Panc1 (cell line): ENCODE measurements around the gene METTL23. TPM values are rescaled to one million over a fixed set of nuclear protein-coding genes. Genes with fewer than 3 reads are reported as not detected.

Experiments
- ATAC-seq: fragments of 200-7000 bp; cut with Tn5 transposase; 2 replicates; pipeline ENCODE4 v1.9.1; 2020; ENCODE audit warnings: mild to moderate bottlenecking, moderate library complexity
- Bru-seq: library from RNA; stranded (reverse); fragments of 400-500 nt; gene quantifications from one replicate; lab custom pipeline; 2021; lab: Mats Ljungman, UMichigan
- BruChase-seq, 2 experiments: library from RNA; stranded (reverse); fragments of 400-500 nt; gene quantifications; one replicate each; lab custom pipeline; 2021; lab: Mats Ljungman, UMichigan
- BruUV-seq: library from RNA; stranded (reverse); fragments of 400-500 nt; replicated peaks from 2 replicates; lab custom pipeline; 2021; lab: Mats Ljungman, UMichigan
- CTCF ChIA-PET: fragments of 300-600 bp; sonication (Branson Sonifier 250); formaldehyde crosslinking; loops from one replicate; lab custom pipeline; 2022; ENCODE audit warnings: antibody characterized with exemption; lab: Charles Lee
- POLR2A ChIA-PET: fragments of 300-600 bp; sonication (Branson Sonifier 250); formaldehyde crosslinking; loops from one replicate; lab custom pipeline; 2022; ENCODE audit warnings: antibody characterized with exemption; lab: Charles Lee
- DNase-seq: peaks from one replicate; pipeline ENCODE4 v3.0.0-alpha.2; 2010; ENCODE audit warnings: low read depth, low spot score
- H3K27ac ChIP-seq: 2 replicates; pipeline ENCODE4 v1.5.1; 2011; ENCODE audit warnings: mild to moderate bottlenecking, low read length, inconsistent platforms
- H3K27me3 ChIP-seq: fragments of 200-500 bp; sonication (Bioruptor generic); 2 replicates; pipeline ENCODE4 v1.6.0; 2014; ENCODE audit warnings: low read length, inconsistent platforms; ENCODE audit not compliant: control insufficient read depth, insufficient read depth
- H3K36me3 ChIP-seq: fragments of 200-500 bp; sonication (Bioruptor generic); 2 replicates; pipeline ENCODE4 v1.5.1; 2014; ENCODE audit warnings: inconsistent platforms, mild to moderate bottlenecking, low read length, moderate library complexity; ENCODE audit not compliant: control insufficient read depth, insufficient read depth
- H3K4me1 ChIP-seq: 2 replicates; pipeline ENCODE4 v1.5.1; 2011; ENCODE audit warnings: inconsistent platforms, mild to moderate bottlenecking, low read length, moderate library complexity; ENCODE audit not compliant: control insufficient read depth, insufficient read depth
- H3K4me3 ChIP-seq, 2 experiments: 2 replicates each; pipeline ENCODE4 v1.5.1; 2011 to 2012; ENCODE audit warnings: low read depth in 2 of 2, low read length in 2 of 2, mild to moderate bottlenecking in 2 of 2, inconsistent platforms in 1 of 2, moderate library complexity in 1 of 2
- H3K9me3 ChIP-seq: fragments of 200-500 bp; sonication (Bioruptor generic); 2 replicates; pipeline ENCODE4 v1.5.1; 2014; ENCODE audit warnings: low read depth, mild to moderate bottlenecking, inconsistent platforms, low read length, moderate library complexity; ENCODE audit not compliant: control insufficient read depth, insufficient read depth
- CTCF ChIP-seq: fragments of 450-650 bp; IDR thresholded peaks from 2 replicates; pipeline ENCODE4 v1.5.1; 2017; ENCODE audit warnings: mild to moderate bottlenecking
- POLR2AphosphoS5 ChIP-seq: IDR thresholded peaks from 2 replicates; pipeline ENCODE4 v1.6.1; 2012; ENCODE audit warnings: mild to moderate bottlenecking, low read depth, low read length, moderate library complexity
- REST ChIP-seq, 2 experiments: IDR thresholded peaks; 2 replicates each; pipeline ENCODE4 v1.6.1; 2011 to 2012; ENCODE audit warnings: low read depth in 2 of 2, control low read depth in 1 of 2, low read length in 1 of 2, mild to moderate bottlenecking in 1 of 2, moderate library complexity in 1 of 2; ENCODE audit not compliant: insufficient read depth in 1 of 2
- SIN3A ChIP-seq: IDR thresholded peaks from 2 replicates; pipeline ENCODE4 v1.6.1; 2012; ENCODE audit warnings: low read depth, mild to moderate bottlenecking, low read length, moderate library complexity, borderline replicate concordance; ENCODE audit not compliant: insufficient read depth
- TCF7L2 ChIP-seq: IDR thresholded peaks from 2 replicates; pipeline ENCODE4 v1.6.1; 2011; ENCODE audit warnings: mild to moderate bottlenecking, low read depth, low read length, inconsistent platforms
- in situ Hi-C: cut with HindIII; loops from 2 replicates; pipeline ENCODE4 v1.10.0; 2016; ENCODE audit warnings: low sequenced_read_pairs, low pct_unique_long_range_greater_than_20kb
- intact Hi-C: fragments of 100-400 bp; cut with micrococcal nuclease; formaldehyde crosslinking; loops from one replicate; pipeline ENCODE4 v1.10.0; 2022; ENCODE audit not compliant: unreplicated experiment
- long read RNA-seq: library from polyadenylated mRNA; unstranded; transcript quantifications from one replicate; pipeline ENCODE4 v2.0.0, GENCODE V29; 2021; ENCODE audit not compliant: unreplicated experiment
- polyA plus RNA-seq: library from polyadenylated mRNA; unstranded; fragments of >200 nt; gene quantifications from one replicate; pipeline ENCODE4 v1.2.1, GENCODE V29; 2012; ENCODE audit warnings: missing spikeins; ENCODE audit not compliant: insufficient read length
- total RNA-seq: library from RNA; stranded (reverse); gene quantifications from one replicate; pipeline ENCODE4 v1.2.1, GENCODE V29; 2021; ENCODE audit not compliant: unreplicated experiment

METTL23 gene
- total RNA-seq = 42.8 TPM
- polyA plus RNA-seq = 28.6 TPM
- Bru-seq, nascent RNA = percentile 84 among the genes with signal in this experiment
- BruChase-seq, experiment 1, labeled RNA remaining after a 2-hour chase = percentile 76 among the genes with signal in this experiment
- percentile 75 among the genes with signal in this experiment for BruChase-seq, experiment 2, labeled RNA remaining after a 6-hour chase
- long read RNA-seq, transcript METTL23-212 (4 exons, 1,006 nt) = major isoform, 7 of 33 reads
- long read RNA-seq, transcript METTL23-215 (5 exons, 1,171 nt) = minor isoform, 5 of 33 reads
- long read RNA-seq, transcript METTL23-204 (4 exons, 904 nt) = minor isoform, 6 of 33 reads
- long read RNA-seq, partial matches to known transcripts = 4 of 33 reads
- long read RNA-seq, other reads (novel, unspliced or antisense) = 5 of 33 reads

GRCh38 chr17:76726776-76727718 is at the start of gene METTL23:
Gene METTL23, plus strand, starts transcription at chr17:76726839. Its CDS starts 2,872 bp downstream, at chr17:76729711.
- Histone ChIP-seq H3K4me1 (peaks cover 4% of the 10 kb centered on the region; the same call in 1 of the 2 replicates), H3K36me3 (peaks cover 13% of the 10 kb centered on the region), H3K27me3 (no peaks in the 10 kb centered on the region), H3K4me3 (peak within 1 kb of the TSS; percentile 79 to 92), H3K27ac (peak within 1 kb of the TSS; percentile 91), H3K9me3 (no peaks in the 10 kb centered on the region)
- in situ Hi-C loops = no loop called here
- DNase-seq (no peak), ATAC-seq (peak; percentile 67)
- ChIA-PET POLR2A (interaction anchor here (0.8 kb wide), 1 partner anchor 11 kb away, joined by 5 read pairs; no protein-coding TSS in a partner anchor), CTCF (interaction anchor here (0.6 to 1.2 kb wide), 4 partner anchors 8 to 636 kb away, joined by 4 to 6 read pairs (median 5); partner anchors contain the start of gene PRCD)
- TF ChIP-seq REST (IDR thresholded peaks at IDR 0.05; ENCODE audit: insufficient read depth in 1 of 2, low read depth in 2 of 2, low read length in 1 of 2) (no peak), CTCF (peak; percentile 86), TCF7L2 (0 out of 2 replicates have a peak, but pooled peaks have one; percentile 21), SIN3A (no peak; the same call in 1 of the 2 replicates), POLR2AphosphoS5 (peak; percentile 81)
- TSS peak; percentile 86 for BruUV-seq
- intact Hi-C loops = no loop called here

GRCh38 chr17:76677406-76677805 is 49.2 kb upstream of the METTL23 start:
- intact Hi-C loops = no loop called here
- BruUV-seq = no TSS peak
- DNase-seq = no peak
- ATAC-seq = no peak
- no peak for TF ChIP-seq POLR2AphosphoS5
- no peak for TF ChIP-seq SIN3A
- no peak for TF ChIP-seq TCF7L2
- no peak for TF ChIP-seq REST (IDR thresholded peaks at IDR 0.05; ENCODE audit: insufficient read depth in 1 of 2, low read depth in 2 of 2, low read length in 1 of 2)
- TF ChIP-seq CTCF = no peak
- Histone ChIP-seq H3K27me3 (no peaks in the 10 kb centered on the region), H3K36me3 (no peaks in the 10 kb centered on the region; the same call in 1 of the 2 replicates), H3K4me3 (no peak overlapping the region), H3K27ac (no peak overlapping the region), H3K9me3 (no peaks in the 10 kb centered on the region), H3K4me1 (peaks cover 16% of the 10 kb centered on the region)
- in situ Hi-C loops = no loop called here
- CTCF ChIA-PET = no interaction called here
- POLR2A ChIA-PET = no interaction called here
